Spleen (tissue), 11 donors: ENCODE measurements around the gene PANX2. TPM values are rescaled to one million over a fixed set of nuclear protein-coding genes. Genes with fewer than 3 reads are reported as not detected.

Source experiments
- DNase-seq: peaks from one replicate; pipeline ENCODE4 v3.0.0-alpha.2; 2020
- H3K27ac ChIP-seq, 8 donors: fragments of 200-600 bp; sonication (generic) in 7 of 8; 1 replicate in 4 of 8; 2 replicates in 4 of 8; pipeline versions ENCODE4 v1.5.0 to v1.8.0; 2016 to 2021; ENCODE audit warnings: inconsistent platforms in 4 of 8, mild to moderate bottlenecking in 4 of 8, moderate library complexity in 1 of 8
- H3K27me3 ChIP-seq, 7 donors: fragments of 200-600 bp; sonication (generic) in 6 of 7; replicated peaks in 1 of 7; 1 replicate in 4 of 7; 2 replicates in 3 of 7; pipeline versions ENCODE4 v1.5.0 to v1.8.0; 2016 to 2021; ENCODE audit warnings: inconsistent platforms in 3 of 7, mild to moderate bottlenecking in 1 of 7
- H3K36me3 ChIP-seq, 6 donors: fragments of 200-600 bp; sonication (generic) in 5 of 6; 1 replicate in 4 of 6; 2 replicates in 2 of 6; pipeline versions ENCODE4 v1.5.0 to v1.8.0; 2016 to 2021; ENCODE audit warnings: inconsistent platforms in 2 of 6
- H3K4me1 ChIP-seq, 6 donors: fragments of 200-600 bp; sonication (generic) in 5 of 6; 1 replicate in 3 of 6; 2 replicates in 3 of 6; pipeline versions ENCODE4 v1.5.0 to v1.8.0; 2016 to 2021; ENCODE audit warnings: inconsistent platforms in 3 of 6
- H3K4me3 ChIP-seq, 8 donors: fragments of 200-600 bp; sonication (generic) in 7 of 8; 1 replicate in 4 of 8; 2 replicates in 4 of 8; pipeline versions ENCODE4 v1.5.0 to v1.8.0; 2016 to 2021; ENCODE audit warnings: inconsistent platforms in 4 of 8, mild to moderate bottlenecking in 4 of 8, moderate library complexity in 2 of 8
- H3K9me3 ChIP-seq, 8 donors: fragments of 200-600 bp; sonication (generic) in 7 of 8; 1 replicate in 4 of 8; 2 replicates in 4 of 8; pipeline versions ENCODE4 v1.5.0 to v1.8.0; 2016 to 2021; ENCODE audit warnings: inconsistent platforms in 4 of 8
- POLR2A ChIP-seq, 3 donors: fragments of 450-650 bp; IDR thresholded peaks; one replicate each; pipeline ENCODE4 v1.5.1; 2017; ENCODE audit warnings: antibody characterized with exemption in 3 of 3, mild to moderate bottlenecking in 1 of 3
- POLR2AphosphoS5 ChIP-seq, 3 donors: sonication (generic); formaldehyde crosslinking; IDR thresholded peaks; one replicate each; pipeline ENCODE4 v1.5.1; 2017; ENCODE audit warnings: antibody characterized with exemption in 3 of 3
- WGBS, 5 donors: extraction: QIAGEN DNeasy Blood & Tissue Kit in 3 of 5; methylation state at CpG; one replicate each; pipeline versions ENCODE4 v1.1.5 to v1.1.7; 2013 to 2018; 5-methylcytosine and 5-hydroxymethylcytosine counted together
- intact Hi-C: fragments of 100-400 bp; cut with DNase I; formaldehyde crosslinking; loops from one replicate; pipeline ENCODE4 v1.15.0; 2023; ENCODE audit warnings: low total_unique reads
- polyA plus RNA-seq, 3 donors: library from polyadenylated mRNA; stranded (reverse); fragments of 200-250 nt; gene quantifications; one replicate each; pipeline ENCODE4 v1.2.1, GENCODE V29; 2013
- total RNA-seq, 7 donors: library from RNA; depleted of rRNA in 3 of 7; stranded (reverse); fragments of >200 nt in 3 of 7; fragmentation: NEBNext Ultra II Directional in 4 of 7; extraction: Animal tissue kit (Norgen Biotek cat#: 25700) in 4 of 7; gene quantifications; one replicate each; pipeline versions ENCODE4 v1.1.0 to v1.2.1, GENCODE V29; 2016 to 2021
- TF ChIP-seq, protein P1 (sequence below), 11 experiments: fragments of 200-600 bp in 7 of 11; fragments of 450-650 bp in 4 of 11; sonication (generic) in 4 of 11; IDR thresholded peaks in 8 of 11; conservative IDR thresholded peaks in 3 of 11; 1 replicate in 7 of 11; 2 replicates in 4 of 11; pipeline versions ENCODE4 v1.4.0 to v1.8.0; 2016 to 2021; ENCODE audit warnings: antibody characterized with exemption in 11 of 11, inconsistent platforms in 4 of 11, mild to moderate bottlenecking in 1 of 11
- donor health status: healthy with polysubstance abuse.
- donor health status: DM: no; HTN: no; CAD: no; lungs with moderate emphysema.
- donor health status: DM: no; HTN: no; CAD: no.
- donor health status: Bipolar disorder and iron deficiency.
- donor health status: healthy.
- donor health status: DM: no; HTN: no; CAD: no.
- donor health status: DM: yes; HTN: yes; CAD: no.

The PANX2 gene
- total and polyA plus RNA-seq, 10 donors: 0.11 to 4.6 (median 1.6) TPM

DNA sequence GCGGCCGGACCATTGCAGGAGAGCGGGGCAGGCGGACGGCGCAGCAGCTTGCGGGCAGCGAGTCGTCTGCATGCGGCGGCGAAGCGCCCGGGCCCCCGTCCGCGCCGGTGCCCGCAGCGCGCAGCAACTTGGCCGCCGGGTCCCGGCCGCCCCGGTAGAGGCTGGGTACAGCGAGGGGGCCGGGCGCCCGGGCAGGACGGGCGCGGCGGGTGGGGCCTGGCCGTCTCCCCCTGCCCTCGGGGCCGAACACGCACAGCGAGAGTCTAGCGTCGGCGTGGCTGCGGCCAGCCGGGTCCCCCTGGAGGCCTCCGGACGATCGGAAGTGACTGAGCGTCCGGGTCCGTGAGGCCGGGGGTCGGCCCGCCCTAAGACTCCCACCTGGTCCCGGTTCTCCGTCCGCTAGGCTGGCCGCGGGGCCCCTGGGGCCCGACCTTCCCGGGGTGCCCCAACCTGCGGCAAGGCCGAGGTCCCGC, 14.4 kb downstream of the PANX2 start:
- no peaks in the 10 kb centered on the region for H3K9me3 ChIP-seq
- 4 to 20% (median 9%) methylated on average over 13 to 63 of the region's 63 CpGs; no CpG with 5 or more reads in 1 of the 5 donors for WGBS, 5 donors
- intact Hi-C loops: no loop called here
- H3K4me3 ChIP-seq: peak overlapping the region; percentile 38 to 87 (median 58)
- H3K27ac ChIP-seq: peak overlapping the region in 7 of 8 donors; percentile 30 to 99 (median 81)
- peak; percentile 92 for DNase-seq
- no peaks in the 10 kb centered on the region for H3K36me3 ChIP-seq
- peaks cover 0 to 22% (median 0%) of the 10 kb centered on the region in 7 donors for H3K27me3 ChIP-seq
- peaks cover 34 to 70% (median 59%) of the 10 kb centered on the region in 6 donors for H3K4me1 ChIP-seq
- TF ChIP-seq POLR2AphosphoS5 (IDR thresholded peaks at IDR 0.05) (no peak), POLR2A (IDR thresholded peaks at IDR 0.05) (no peak)
- TF ChIP-seq, protein P1, sequence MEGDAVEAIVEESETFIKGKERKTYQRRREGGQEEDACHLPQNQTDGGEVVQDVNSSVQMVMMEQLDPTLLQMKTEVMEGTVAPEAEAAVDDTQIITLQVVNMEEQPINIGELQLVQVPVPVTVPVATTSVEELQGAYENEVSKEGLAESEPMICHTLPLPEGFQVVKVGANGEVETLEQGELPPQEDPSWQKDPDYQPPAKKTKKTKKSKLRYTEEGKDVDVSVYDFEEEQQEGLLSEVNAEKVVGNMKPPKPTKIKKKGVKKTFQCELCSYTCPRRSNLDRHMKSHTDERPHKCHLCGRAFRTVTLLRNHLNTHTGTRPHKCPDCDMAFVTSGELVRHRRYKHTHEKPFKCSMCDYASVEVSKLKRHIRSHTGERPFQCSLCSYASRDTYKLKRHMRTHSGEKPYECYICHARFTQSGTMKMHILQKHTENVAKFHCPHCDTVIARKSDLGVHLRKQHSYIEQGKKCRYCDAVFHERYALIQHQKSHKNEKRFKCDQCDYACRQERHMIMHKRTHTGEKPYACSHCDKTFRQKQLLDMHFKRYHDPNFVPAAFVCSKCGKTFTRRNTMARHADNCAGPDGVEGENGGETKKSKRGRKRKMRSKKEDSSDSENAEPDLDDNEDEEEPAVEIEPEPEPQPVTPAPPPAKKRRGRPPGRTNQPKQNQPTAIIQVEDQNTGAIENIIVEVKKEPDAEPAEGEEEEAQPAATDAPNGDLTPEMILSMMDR (IDR thresholded peaks at IDR 0.05 in 8 of 11, conservative IDR thresholded peaks at IDR 0.05 in 3 of 11): no peak

DNA sequence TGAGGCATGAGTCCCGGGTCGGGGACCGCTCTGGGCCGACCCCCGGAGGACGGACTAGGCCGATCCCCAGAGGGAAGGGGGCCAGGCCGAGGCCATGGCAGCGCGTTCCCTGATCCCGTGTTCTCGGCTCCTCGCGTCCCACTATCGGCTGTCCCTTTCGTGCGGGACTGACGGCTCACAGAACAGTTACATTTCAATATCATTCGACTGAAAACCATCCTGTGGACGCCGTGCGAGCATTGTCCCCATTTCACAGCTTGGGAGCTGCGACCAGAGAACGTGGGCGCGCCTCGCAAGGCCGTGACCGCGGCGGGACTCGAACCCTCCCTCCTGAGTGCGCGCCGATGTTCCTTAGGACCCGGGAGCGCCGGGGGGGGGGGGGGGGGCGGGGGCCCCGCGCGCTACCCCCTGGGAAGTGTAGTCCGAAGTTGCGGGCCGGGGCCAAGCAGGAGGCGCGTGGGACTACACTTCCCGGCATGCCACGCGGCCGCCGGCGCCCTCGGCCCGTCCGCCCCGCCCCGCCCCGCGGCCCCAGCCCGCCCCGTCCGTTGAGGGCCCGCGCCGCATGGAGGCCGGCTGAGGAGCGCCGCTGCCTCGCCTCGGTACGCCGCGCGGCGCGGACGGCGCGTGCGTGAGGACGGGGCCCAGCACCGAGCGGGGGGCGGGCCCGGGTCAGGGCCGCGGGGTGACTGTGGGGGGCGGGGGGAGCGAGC, 15.0 kb downstream of the PANX2 start, which contains the start of gene TRABD:
Gene TRABD (plus strand): TSS at position 539 of the 713 bp plus-strand sequence. CDS start 7,148 bp downstream, outside the sequence.
- Histone ChIP-seq H3K9me3 (no peaks in the 10 kb centered on the region), H3K4me3 (peak within 1 kb of the TSS; percentile 43 to 87 (median 58)), H3K36me3 (no peaks in the 10 kb centered on the region), H3K27me3 (peaks cover 0 to 17% (median 0%) of the 10 kb centered on the region in 7 donors), H3K27ac (peak within 1 kb of the TSS; percentile 39 to 99 (median 85)), H3K4me1 (peaks cover 39 to 72% (median 65%) of the 10 kb centered on the region in 6 donors)
- intact Hi-C loops: no loop called here
- TF ChIP-seq POLR2A (IDR thresholded peaks at IDR 0.05) (no peak), POLR2AphosphoS5 (IDR thresholded peaks at IDR 0.05) (peak; percentile 26 to 67 (median 34))
- 0 to 3% (median 1%) methylated on average over 7 to 90 of the region's 90 CpGs for WGBS, 5 donors
- peak; percentile 96 for DNase-seq

DNA sequence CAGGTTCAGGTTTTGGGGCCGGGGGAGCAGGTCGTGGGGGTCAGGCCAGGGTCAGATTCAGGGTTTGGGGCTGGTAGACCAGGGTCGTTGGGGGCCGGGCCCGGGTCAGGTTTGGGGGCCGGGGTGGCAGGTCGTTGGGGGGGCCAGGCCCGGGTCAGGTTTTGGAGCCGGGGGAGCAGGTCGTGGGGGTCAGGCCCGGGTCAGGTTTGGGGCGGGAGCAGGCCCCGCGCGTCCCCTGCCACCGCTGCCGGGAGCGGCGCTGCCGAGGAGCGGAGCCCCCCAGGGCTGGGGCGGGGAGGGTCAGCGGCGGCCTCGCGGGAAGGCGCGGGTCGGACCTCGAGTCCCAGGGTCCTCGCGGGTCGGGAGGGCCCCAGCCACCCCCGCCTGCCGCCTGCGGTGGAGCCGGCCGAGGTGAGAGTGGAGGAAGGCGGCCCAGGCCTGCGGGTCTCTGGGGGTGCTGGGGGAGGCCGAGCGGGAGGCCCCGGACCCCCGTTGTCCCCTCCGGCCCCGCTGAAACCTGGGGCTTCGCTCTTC, 15.7 kb downstream of the PANX2 start:
- TF ChIP-seq, protein P1 (IDR thresholded peaks at IDR 0.05 in 8 of 11, conservative IDR thresholded peaks at IDR 0.05 in 3 of 11): no peak
- TF ChIP-seq POLR2AphosphoS5 (IDR thresholded peaks at IDR 0.05) (no peak), POLR2A (IDR thresholded peaks at IDR 0.05) (no peak)
- DNase-seq: peak; percentile 89
- WGBS, 5 donors: 0 to 2% (median 1%) methylated on average over 4 to 47 of the region's 47 CpGs
- Histone ChIP-seq H3K4me3 (peak overlapping the region; percentile 43 to 87 (median 56)), H3K4me1 (peaks cover 44 to 79% (median 72%) of the 10 kb centered on the region in 6 donors), H3K9me3 (no peaks in the 10 kb centered on the region), H3K27ac (peak overlapping the region; percentile 39 to 99 (median 85)), H3K27me3 (peaks cover 0 to 12% (median 0%) of the 10 kb centered on the region in 7 donors), H3K36me3 (no peaks in the 10 kb centered on the region)
- intact Hi-C loops: no loop called here

DNA sequence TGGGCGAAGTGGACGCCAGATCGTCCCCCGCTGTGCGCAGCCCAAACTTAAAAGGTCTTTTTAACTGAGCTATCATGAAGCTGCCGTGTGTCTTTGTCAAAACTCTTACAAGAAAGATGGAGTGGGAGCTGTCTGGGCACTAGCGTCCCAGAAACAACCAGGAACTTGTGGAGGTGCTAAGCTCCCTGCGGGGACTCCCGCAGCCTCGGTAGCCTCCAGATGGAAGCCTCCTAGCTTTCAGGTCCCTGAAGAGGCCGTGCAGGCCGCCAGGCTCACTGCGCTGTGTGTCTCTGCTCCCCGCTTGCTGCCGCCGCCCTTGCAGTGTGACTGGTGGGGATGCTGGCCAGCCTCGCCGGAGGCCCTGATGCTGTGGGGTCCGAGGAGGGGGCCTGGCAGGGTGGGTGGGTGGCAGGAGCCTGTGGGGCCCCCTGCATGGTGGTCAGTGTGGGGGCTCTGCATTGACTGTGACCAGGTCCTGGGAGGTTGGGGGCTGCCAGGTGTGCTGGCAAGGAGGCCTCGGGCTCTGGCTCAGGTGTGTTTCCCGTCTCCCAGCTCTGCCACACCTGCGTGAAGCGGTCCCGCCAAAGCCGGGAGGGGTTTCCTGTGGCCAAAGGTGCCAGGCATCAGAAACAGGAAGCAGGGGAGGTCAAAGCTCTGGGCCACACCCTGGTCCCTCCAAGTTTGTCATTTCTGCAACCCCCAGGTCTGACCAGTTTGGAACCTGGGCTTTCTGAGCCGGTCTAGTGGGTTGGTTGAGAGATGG, 16.4 kb downstream of the PANX2 start:
- WGBS, 5 donors: 29 to 48% (median 41%) methylated on average over 14 to 26 of the region's 26 CpGs
- H3K4me3 ChIP-seq: peak overlapping the region; percentile 43 to 87 (median 56)
- peaks cover 0 to 12% (median 0%) of the 10 kb centered on the region in 7 donors for H3K27me3 ChIP-seq
- no peaks in the 10 kb centered on the region for H3K36me3 ChIP-seq
- peak; percentile 88 for DNase-seq
- intact Hi-C loops: no loop called here
- peak overlapping the region; percentile 39 to 99 (median 85) for H3K27ac ChIP-seq
- peak in 1 of 3 donors; percentile 20 for TF ChIP-seq POLR2AphosphoS5 (IDR thresholded peaks at IDR 0.05)
- TF ChIP-seq, protein P1 (IDR thresholded peaks at IDR 0.05 in 8 of 11, conservative IDR thresholded peaks at IDR 0.05 in 3 of 11): no peak
- H3K4me1 ChIP-seq: peaks cover 50 to 86% (median 79%) of the 10 kb centered on the region in 6 donors
- no peaks in the 10 kb centered on the region for H3K9me3 ChIP-seq
